Prostate gland (tissue), 2 donors: Measurements from ENCODE around the gene MCF2.

Experiments
- POLR2AphosphoS5 ChIP-seq: sonication (generic); formaldehyde crosslinking; IDR thresholded peaks from one replicate; pipeline ENCODE4 v1.6.1; 2017; ENCODE audit warnings: antibody characterized with exemption
- TF ChIP-seq, protein P1 (sequence below), 4 experiments: fragments of 200-600 bp in 2 of 4; fragments of 450-650 bp in 2 of 4; sonication (generic) in 2 of 4; IDR thresholded peaks; 1 replicate in 3 of 4; 2 replicates in 1 of 4; pipeline ENCODE4 v1.5.1; 2016 to 2019; ENCODE audit warnings: antibody characterized with exemption in 4 of 4, mild to moderate bottlenecking in 2 of 4, moderate library complexity in 2 of 4

- TF ChIP-seq POLR2AphosphoS5, result peak; percentile 52
- TF ChIP-seq, protein P1, sequence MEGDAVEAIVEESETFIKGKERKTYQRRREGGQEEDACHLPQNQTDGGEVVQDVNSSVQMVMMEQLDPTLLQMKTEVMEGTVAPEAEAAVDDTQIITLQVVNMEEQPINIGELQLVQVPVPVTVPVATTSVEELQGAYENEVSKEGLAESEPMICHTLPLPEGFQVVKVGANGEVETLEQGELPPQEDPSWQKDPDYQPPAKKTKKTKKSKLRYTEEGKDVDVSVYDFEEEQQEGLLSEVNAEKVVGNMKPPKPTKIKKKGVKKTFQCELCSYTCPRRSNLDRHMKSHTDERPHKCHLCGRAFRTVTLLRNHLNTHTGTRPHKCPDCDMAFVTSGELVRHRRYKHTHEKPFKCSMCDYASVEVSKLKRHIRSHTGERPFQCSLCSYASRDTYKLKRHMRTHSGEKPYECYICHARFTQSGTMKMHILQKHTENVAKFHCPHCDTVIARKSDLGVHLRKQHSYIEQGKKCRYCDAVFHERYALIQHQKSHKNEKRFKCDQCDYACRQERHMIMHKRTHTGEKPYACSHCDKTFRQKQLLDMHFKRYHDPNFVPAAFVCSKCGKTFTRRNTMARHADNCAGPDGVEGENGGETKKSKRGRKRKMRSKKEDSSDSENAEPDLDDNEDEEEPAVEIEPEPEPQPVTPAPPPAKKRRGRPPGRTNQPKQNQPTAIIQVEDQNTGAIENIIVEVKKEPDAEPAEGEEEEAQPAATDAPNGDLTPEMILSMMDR (IDR thresholded peaks at IDR 0.05), result no peak
Observed at GRCh38 chrX:139581068-139581467, 126.9 kb downstream of the MCF2 start.
